Measurements from ENCODE around the gene FOXP1.

DNA sequence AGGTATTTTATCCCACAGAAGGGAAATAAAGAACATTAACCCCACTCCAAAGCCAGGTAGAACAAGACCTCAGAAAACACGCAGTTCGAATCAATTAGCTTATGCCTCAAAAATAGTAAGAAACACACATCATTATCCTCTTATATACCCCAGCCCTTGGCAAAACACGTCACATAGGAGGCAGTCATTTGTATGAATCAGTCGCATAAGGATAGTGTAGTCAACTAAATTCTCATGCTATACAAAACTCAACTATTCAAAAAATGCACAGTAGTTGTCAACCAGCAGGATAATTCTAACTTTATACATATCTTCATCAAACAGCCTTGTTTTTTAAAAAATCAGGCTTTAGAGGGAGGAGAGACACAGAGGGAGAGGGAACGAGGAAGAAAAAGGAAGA is 298.4 kb downstream of the FOXP1 start:
- TF ChIP-seq, protein P1, sequence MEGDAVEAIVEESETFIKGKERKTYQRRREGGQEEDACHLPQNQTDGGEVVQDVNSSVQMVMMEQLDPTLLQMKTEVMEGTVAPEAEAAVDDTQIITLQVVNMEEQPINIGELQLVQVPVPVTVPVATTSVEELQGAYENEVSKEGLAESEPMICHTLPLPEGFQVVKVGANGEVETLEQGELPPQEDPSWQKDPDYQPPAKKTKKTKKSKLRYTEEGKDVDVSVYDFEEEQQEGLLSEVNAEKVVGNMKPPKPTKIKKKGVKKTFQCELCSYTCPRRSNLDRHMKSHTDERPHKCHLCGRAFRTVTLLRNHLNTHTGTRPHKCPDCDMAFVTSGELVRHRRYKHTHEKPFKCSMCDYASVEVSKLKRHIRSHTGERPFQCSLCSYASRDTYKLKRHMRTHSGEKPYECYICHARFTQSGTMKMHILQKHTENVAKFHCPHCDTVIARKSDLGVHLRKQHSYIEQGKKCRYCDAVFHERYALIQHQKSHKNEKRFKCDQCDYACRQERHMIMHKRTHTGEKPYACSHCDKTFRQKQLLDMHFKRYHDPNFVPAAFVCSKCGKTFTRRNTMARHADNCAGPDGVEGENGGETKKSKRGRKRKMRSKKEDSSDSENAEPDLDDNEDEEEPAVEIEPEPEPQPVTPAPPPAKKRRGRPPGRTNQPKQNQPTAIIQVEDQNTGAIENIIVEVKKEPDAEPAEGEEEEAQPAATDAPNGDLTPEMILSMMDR (IDR thresholded peaks at IDR 0.05), result no peak
- no peak for TF ChIP-seq POLR2A (IDR thresholded peaks at IDR 0.05)

All from uterus (tissue), 2 donors.